UCSD-AML1 (cell line): ENCODE measurements around the gene ANXA2.
"Not testable (repeated sequence)": the region's sequence is repeated elsewhere in the genome, so short reads cannot be mapped to it uniquely, and the experiment has no call there.

Experiments
- DNase-seq: peaks from one replicate; lab custom pipeline; 2025; ENCODE audit not compliant: unreplicated experiment; lab: John Stamatoyannopoulos, UW

ANXA2 gene

GRCh38 chr15:60411774-60412425 is 14.1 kb upstream of the ANXA2 start:
- no peak for DNase-seq

GRCh38 chr15:60410350-60410749 is 12.6 kb upstream of the ANXA2 start:
- DNase-seq: not testable (repeated sequence)

- DNase-seq: no peak
Observed at GRCh38 chr15:60408463-60408981, 10.7 kb upstream of the ANXA2 start.

GRCh38 chr15:60407415-60407805 is 9.6 kb upstream of the ANXA2 start:
- DNase-seq: no peak

- no peak for DNase-seq
Observed at GRCh38 chr15:60406513-60407414, 9.0 kb upstream of the ANXA2 start.

GRCh38 chr15:60405399-60405798 is 7.6 kb upstream of the ANXA2 start:
- no peak for DNase-seq

- not testable (repeated sequence) for DNase-seq
Observed at GRCh38 chr15:60404351-60404750, 6.6 kb upstream of the ANXA2 start.

GRCh38 chr15:60400944-60401343 is 3.2 kb upstream of the ANXA2 start:
- DNase-seq: no peak

GRCh38 chr15:60399931-60400330 is 2.1 kb upstream of the ANXA2 start:
- DNase-seq: no peak

- no peak for DNase-seq
Observed at GRCh38 chr15:60399246-60399915, 1.6 kb upstream of the ANXA2 start.

- DNase-seq: peak; percentile 28
Observed at GRCh38 chr15:60396958-60397771, 621 bp downstream of the ANXA2 start.

- no peak for DNase-seq
Observed at GRCh38 chr15:60396560-60396957, 1.2 kb downstream of the ANXA2 start.

- no peak for DNase-seq
Observed at GRCh38 chr15:60396100-60396499, 1.7 kb downstream of the ANXA2 start.

- no peak for DNase-seq
Observed at GRCh38 chr15:60395276-60396011, 2.3 kb downstream of the ANXA2 start.

GRCh38 chr15:60394689-60395097 is 3.1 kb downstream of the ANXA2 start:
- no peak for DNase-seq

- DNase-seq: no peak
Observed at GRCh38 chr15:60392986-60393790, 4.6 kb downstream of the ANXA2 start.

- no peak for DNase-seq
Observed at GRCh38 chr15:60392601-60392985, 5.2 kb downstream of the ANXA2 start.

- no peak for DNase-seq
Observed at GRCh38 chr15:60391722-60392315, 6.0 kb downstream of the ANXA2 start.
